Measurements from ENCODE around the gene KCND1. TPM values are rescaled to one million over a fixed set of nuclear protein-coding genes. Genes with fewer than 3 reads are reported as not detected.

The KCND1 gene
- total RNA-seq, 6 donors from 2014 or later = 0.61 to 3.1 (median 1.2) TPM

DNA sequence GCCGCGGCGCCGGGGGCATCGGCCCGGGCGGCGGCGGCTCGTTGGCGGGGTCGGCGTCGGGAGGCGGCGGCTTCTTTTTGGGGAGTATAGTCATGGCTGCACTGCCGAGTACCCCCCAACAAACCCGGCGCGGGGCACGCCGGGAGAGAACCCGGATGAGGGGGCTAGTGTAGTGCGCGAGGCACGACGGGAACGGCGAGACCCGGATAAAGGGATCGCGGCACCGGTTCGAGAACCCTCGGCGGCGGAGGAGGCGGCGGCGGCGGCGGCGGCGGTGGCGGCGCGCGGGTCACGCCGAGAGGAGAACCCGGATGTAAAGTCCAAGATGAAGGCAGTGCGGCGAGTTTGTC is 14.2 kb downstream of the KCND1 start, which contains the start of gene OTUD5:
Gene OTUD5, minus strand, starts transcription at position 131 of the 350 bp plus-strand sequence. Its CDS starts 37 bp downstream, at position 94.
- WGBS, 2 donors = 41% methylated on average over 37 of the region's 53 CpGs; no CpG with 5 or more reads in 1 of the 2 donors
- Histone ChIP-seq H3K4me3 (peak within 1 kb of the TSS; percentile 39 to 76 (median 64)), H3K36me3 (peaks cover 0 to 8% (median 0%) of the 10 kb centered on the region in 4 donors), H3K9me3 (no peaks in the 10 kb centered on the region), H3K4me1 (peaks cover 15 to 41% (median 17%) of the 10 kb centered on the region in 4 donors), H3K27me3 (no peaks in the 10 kb centered on the region), H3K27ac (peak within 1 kb of the TSS; percentile 94 to 97 (median 96))
- peak in 1 of 2 donors; percentile 57 for ATAC-seq (ENCODE audit: low FRiP score in 2 of 2)
- TF ChIP-seq CTCF (IDR thresholded peaks at IDR 0.05) = no peak
- TF ChIP-seq EP300 (IDR thresholded peaks at IDR 0.05) = no peak
- TF ChIP-seq POLR2A (IDR thresholded peaks at IDR 0.05) = no peak
- no peak for TF ChIP-seq POLR2AphosphoS5 (IDR thresholded peaks at IDR 0.05)
- DNase-seq = peak; percentile 68 to 92

- no peak for TF ChIP-seq POLR2AphosphoS5 (IDR thresholded peaks at IDR 0.05)
- TF ChIP-seq CTCF (IDR thresholded peaks at IDR 0.05) = peak in 1 of 6 experiments; percentile 39
- Histone ChIP-seq H3K36me3 (peaks cover 0 to 8% (median 0%) of the 10 kb centered on the region in 4 donors), H3K4me1 (peaks cover 15 to 47% (median 18%) of the 10 kb centered on the region in 4 donors), H3K4me3 (peak overlapping the region; percentile 39 to 76 (median 64)), H3K27me3 (no peaks in the 10 kb centered on the region), H3K9me3 (no peaks in the 10 kb centered on the region), H3K27ac (peak overlapping the region; percentile 94 to 97 (median 96))
- WGBS, 2 donors = 60% methylated on average over 37 of the region's 61 CpGs; no CpG with 5 or more reads in 1 of the 2 donors
- ATAC-seq (ENCODE audit: low FRiP score in 2 of 2) = no peak
- peak in 1 of 2 donors; percentile 87 for DNase-seq
These were observed 14.8 kb downstream of the KCND1 start for GRCh38 chrX:48956728-48957414.

- peaks cover 0 to 37% (median 6%) of the 10 kb centered on the region in 4 donors for H3K4me1 ChIP-seq
- WGBS, 2 donors = 95% methylated on average over 1 of the region's 1 CpG; no CpG with 5 or more reads in 1 of the 2 donors
These were observed 23.1 kb downstream of the KCND1 start for GRCh38 chrX:48948589-48948988.

GRCh38 chrX:48945517-48946348 is 25.9 kb downstream of the KCND1 start:
- ATAC-seq (ENCODE audit: low FRiP score in 2 of 2) (peak in 1 of 2 donors; percentile 62), DNase-seq (peak in 1 of 2 donors; percentile 59)
- H3K4me1 ChIP-seq = peaks cover 0 to 29% (median 6%) of the 10 kb centered on the region in 4 donors
- H3K4me3 ChIP-seq = no peak overlapping the region
- no peak for TF ChIP-seq POLR2AphosphoS5 (IDR thresholded peaks at IDR 0.05)
- TF ChIP-seq CTCF (IDR thresholded peaks at IDR 0.05) = peak; percentile 29 to 71 (median 54)
- no peak for TF ChIP-seq POLR2A (IDR thresholded peaks at IDR 0.05)
- no peak for TF ChIP-seq EP300 (IDR thresholded peaks at IDR 0.05)
- WGBS, 2 donors = 51 to 54% methylated on average over 7 to 8 of the region's 8 CpGs
- peaks cover 0 to 13% (median 0%) of the 10 kb centered on the region in 4 donors for H3K36me3 ChIP-seq
- H3K27ac ChIP-seq = no peak overlapping the region
- no peaks in the 10 kb centered on the region for H3K9me3 ChIP-seq
- no peaks in the 10 kb centered on the region for H3K27me3 ChIP-seq

More at GRCh38 chrX:48948589-48948988, 23.1 kb downstream of the KCND1 start:
- ATAC-seq (ENCODE audit: low FRiP score in 2 of 2) (no peak), DNase-seq (no peak)
- Histone ChIP-seq H3K27ac (no peak overlapping the region), H3K9me3 (no peaks in the 10 kb centered on the region), H3K36me3 (peaks cover 0 to 3% (median 0%) of the 10 kb centered on the region in 4 donors), H3K4me3 (no peak overlapping the region), H3K27me3 (no peaks in the 10 kb centered on the region)
- TF ChIP-seq EP300 (IDR thresholded peaks at IDR 0.05) = no peak
- no peak for TF ChIP-seq CTCF (IDR thresholded peaks at IDR 0.05)
- no peak for TF ChIP-seq POLR2AphosphoS5 (IDR thresholded peaks at IDR 0.05)
- TF ChIP-seq POLR2A (IDR thresholded peaks at IDR 0.05) = no peak
